ENCODE results near the gene ULK4.
"Not testable (repeated sequence)": the region's sequence is repeated elsewhere in the genome, so short reads cannot be mapped to it uniquely, and the experiment has no call there.

The ULK4 gene

GRCh38 chr3:41956574-41956973 is 5.3 kb downstream of the ULK4 start:
- DNase-seq: no peak

DNA sequence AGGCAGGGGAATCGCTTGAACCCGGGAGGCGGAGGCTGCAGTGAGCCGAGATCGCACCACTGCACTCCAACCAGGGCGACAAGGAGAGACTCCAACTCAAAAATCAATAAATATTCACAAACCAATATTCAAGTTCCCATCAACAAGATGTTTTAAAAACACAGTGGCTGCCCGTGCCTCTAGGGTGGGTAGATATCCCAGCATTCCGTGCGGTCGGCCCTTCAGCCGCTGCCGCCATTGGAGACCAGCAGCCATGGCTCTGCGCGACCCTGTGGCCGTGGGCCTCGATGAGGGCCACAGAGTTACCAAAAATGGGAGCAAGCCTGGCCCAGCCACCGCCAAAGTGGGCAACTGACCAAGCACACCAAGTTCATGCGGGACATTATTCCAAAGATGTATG is 6.7 kb downstream of the ULK4 start:
- DNase-seq: no peak

GRCh38 chr3:41943311-41943843 is 18.5 kb downstream of the ULK4 start:
- no peak for DNase-seq

DNA sequence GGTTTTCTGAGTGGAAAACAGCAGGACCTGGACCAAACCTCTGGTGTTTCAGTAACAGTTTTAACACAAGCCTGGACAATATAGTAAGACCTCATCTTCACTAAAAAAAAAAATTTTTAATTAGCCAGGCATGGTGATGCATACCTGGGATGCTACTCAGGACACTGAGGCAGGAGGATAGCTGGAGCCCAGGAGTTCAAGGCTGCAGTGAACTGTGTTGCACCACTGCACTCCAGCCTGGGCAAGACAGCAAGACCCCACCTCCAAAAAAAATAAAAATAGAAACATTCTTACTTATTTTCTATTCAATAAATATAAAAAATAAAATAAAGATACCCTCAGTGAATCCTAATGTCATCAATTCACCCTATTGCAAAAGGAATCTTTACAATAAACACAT is 21.5 kb downstream of the ULK4 start:
- DNase-seq: no peak

DNA sequence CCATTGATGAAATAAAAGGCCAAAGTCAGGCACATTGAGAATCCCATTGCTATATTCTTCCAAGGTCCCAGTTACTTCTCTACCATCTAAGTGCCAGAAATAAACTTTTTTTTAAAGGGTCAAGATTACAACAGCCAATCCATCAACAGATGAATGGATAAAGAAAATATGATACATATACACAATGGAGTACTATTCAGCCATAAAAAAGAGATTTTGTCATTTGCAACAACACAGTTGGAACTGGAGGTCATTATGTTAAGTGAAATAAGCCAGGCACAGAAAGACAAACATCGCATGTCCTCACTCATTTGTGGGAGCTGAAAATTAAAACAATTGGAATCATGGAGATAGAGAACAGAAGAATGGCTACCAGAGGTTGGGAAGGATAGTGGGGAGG is 25.5 kb downstream of the ULK4 start:
- DNase-seq: no peak

DNA sequence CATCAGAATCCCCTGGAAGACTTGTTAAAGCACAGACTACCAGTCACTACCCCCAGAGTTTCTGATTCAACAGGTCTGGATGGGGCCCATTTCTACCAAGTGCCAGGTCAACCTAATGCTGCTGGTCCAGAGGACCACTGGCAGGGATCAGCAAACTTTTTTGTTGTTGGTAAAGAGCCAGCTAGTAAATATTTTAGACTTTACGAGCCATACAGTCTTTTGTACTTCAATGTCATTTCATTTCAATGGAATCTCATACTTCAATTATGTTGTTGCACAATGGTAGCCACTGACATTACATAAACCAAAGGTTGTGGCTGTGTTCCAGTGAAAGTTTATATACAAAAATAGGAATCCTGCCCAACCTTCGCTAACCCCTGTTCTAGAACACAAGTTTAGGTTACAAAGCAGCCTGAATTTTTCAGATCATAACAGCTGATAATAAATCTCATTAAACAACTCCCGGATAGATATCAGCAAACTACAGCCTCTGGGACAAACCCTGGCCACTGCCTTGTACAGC is 28.7 kb downstream of the ULK4 start:
- DNase-seq: peak; percentile 81

- DNase-seq: no peak
Measured at GRCh38 chr3:41932464-41932863, 29.4 kb downstream of the ULK4 start.

GRCh38 chr3:41920406-41920965 is 41.4 kb downstream of the ULK4 start:
- no peak for DNase-seq

GRCh38 chr3:41915353-41915752 is 46.5 kb downstream of the ULK4 start:
- DNase-seq: no peak

DNA sequence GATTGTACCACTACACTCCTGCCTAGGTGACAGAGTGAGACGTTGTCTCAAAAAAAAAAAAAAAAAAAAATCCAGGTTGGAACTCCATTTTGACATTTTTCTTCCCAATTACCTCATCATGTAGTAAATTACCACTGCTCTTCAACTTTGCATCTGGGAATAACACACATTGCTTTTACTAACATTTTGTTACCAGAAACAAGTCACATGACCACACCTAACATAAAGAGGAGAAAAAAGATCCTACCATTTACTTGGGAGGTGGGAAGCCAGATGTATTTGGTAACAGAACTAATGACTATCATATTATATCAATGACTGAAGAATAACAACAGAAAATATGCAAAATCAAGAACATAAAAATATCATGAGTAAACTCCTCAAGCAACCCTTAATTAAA is 49.6 kb downstream of the ULK4 start:
- no peak for DNase-seq

DNA sequence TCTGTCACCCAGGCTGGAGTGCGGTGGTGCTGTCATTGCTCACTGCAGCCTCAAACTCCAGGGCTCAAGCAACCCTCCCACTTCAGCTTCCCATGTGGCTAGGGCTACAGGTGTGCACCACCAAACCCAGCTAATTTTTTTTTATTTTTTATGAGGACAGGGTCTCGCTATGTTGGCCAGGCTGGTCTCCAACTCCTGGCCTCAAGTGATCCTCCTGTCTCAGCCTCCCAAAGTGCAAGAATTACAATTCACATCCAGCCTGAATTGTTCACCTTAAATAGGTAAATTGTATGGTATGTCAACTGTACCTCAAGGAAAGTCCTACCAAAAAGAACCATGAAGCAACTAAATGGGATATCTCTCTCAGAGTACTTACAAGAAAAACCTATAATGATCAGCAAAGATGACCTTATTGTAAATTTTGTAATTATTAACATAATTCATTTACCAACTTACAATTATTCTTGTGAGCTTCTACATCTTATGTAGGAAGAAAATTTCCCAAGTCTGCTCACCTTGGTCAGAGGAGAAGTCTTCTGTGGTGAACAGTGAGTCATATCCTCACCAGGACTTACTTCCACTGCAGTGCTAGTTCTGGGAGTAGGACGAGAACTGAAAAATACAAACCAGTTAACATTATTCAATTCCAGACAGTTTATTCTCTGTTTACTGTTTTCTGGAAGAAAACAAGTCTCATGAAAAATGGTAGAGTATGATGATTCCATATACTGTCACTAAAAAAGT is 54.4 kb downstream of the ULK4 start:
- no peak for DNase-seq

GRCh38 chr3:41900265-41900664 is 61.6 kb downstream of the ULK4 start:
- peak; percentile 31 for DNase-seq

- DNase-seq: no peak
Measured at GRCh38 chr3:41898631-41899030, 63.3 kb downstream of the ULK4 start.

- DNase-seq: peak; percentile 56
Measured at GRCh38 chr3:41893977-41894376, 67.9 kb downstream of the ULK4 start.

DNA sequence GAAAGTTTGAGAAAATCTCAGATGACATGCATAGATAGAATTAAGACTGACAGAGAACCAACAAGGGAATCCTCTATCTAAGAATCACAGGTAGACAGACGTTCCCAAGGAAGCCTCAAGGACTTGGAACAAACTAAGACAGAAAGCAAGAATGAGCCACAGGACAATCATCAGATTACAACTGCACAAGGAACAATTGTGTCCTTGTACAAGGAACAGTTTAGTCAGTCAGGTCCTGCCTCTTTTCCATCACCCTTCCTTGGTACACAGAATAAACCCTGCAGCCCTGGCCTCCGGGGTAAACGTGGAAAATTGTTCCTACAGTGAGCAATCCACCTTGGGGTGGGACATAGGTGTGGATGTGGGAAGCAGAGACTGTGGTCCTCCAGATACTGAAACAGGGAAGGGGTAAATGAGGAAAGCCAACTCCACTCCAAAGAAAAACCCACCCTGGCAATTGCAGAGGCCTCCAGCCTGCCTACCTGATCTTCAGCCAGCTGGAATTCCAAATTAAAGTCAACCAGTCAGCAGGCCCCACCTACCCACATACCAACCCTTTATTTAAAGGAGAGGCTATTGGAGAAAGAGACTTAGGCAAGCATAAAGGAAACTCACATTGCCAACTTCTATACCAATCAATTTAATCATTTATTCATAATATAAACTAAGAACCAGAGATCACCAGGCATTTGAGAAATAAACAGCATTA is 73.4 kb downstream of the ULK4 start:
- no peak for DNase-seq

- DNase-seq: no peak
Measured at GRCh38 chr3:41882956-41883355, 78.9 kb downstream of the ULK4 start.

DNA sequence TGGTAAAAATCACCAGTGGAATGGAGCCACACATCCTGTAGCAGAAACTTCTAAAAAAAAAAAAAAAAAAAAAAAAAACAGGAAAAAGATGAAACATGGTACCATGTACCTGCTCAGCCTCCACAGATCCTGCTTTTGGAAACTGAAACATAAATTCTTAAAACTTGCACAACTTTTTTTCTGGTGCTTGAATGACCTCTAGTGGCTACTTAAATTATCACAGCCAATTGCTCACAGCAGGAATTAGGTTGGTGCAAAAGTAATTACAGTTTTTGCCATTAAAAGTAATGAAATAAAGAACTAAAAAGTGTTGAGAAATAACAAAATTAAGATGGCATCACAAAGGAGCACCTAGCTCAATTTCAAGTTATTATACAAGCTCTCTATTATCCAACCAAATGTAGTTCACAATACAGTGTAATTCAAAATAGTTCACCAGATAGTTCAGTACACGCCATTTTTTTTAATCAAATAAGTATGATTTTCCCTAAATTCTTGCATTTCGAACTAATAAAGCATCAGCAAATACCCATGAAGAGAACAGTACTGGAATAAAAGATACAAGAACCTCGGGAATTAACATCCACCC is 80.6 kb downstream of the ULK4 start:
- DNase-seq: peak; percentile 29

DNA sequence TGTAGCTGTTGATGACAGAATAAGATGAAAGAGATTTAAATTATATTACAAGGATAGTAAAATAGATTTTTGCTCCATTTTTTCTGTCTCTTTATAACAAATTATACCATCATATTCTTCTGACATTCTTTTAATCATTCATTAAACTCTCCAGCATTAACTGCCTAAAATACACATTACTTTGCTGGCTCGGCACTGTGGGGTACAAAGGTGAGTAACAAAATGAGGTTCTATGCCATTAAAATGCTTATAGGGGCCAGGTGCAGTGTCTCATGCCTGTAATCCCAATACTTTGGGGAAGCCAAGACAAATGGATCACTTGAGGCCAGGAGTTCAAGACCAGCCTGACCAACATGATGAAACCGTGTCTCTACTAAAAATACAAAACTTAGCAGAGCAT is 81.5 kb downstream of the ULK4 start:
- DNase-seq: no peak

- not testable (repeated sequence) for DNase-seq
Measured at GRCh38 chr3:41877741-41878140, 84.2 kb downstream of the ULK4 start.

GRCh38 chr3:41874022-41874421 is 87.9 kb downstream of the ULK4 start:
- no peak for DNase-seq

DNA sequence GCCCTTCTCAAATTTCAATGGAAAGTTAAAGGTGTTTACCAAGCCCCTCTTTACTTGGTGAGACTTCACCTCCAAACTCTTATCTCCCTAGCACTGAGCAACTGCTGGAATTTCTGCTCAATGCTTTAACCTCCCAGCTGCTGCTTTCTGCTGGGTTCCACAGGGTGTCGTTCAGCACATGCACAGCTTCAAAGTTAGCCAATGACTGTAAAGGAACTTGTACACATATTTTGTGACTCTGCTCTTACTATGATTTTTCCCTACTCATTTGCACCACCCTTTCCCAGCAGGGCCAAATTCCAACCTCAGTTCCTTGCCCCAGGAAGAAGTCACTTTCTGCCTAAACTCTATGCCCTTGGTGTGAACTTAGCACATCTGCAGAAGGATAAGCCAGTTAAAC is 89.7 kb downstream of the ULK4 start:
- DNase-seq: no peak

DNA sequence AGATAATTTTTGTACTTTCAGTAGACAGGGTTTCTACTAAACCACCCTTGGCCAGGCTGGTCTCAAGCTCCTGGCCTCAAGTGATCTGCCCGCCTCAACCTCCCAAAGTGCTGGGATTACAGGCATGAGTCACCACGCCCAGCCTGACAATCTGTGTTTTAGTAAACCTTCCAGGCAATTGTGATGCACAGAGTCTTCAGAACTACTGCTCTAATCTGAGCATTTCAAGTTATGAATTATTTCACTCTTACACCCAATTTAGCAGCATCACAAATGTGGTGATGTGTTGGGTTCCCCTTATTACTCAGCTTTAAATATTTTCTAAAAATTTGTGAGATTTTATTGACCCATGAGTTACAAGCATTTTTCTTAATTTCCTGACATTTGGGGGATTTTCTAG is 94.4 kb downstream of the ULK4 start:
- DNase-seq: no peak

DNA sequence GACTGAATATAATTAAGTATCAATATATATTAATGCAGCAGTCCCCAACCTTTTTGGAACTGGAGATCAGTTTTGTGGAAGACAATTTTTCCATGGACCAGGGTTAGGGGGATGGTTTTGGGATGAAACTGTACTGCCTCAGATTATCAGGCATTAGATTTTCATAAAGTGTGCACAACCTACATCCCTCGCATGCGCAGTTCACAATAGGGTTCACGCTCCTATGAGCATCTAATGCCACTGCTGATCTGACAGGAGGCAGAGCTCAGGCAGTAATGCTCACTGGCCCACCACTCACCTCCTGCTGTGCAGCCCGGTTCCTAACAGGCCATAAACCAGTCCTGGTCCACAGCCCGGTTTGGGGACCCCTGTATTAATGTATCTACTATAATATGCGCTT is 95.6 kb downstream of the ULK4 start:
- DNase-seq: no peak

All from fibroblast of skin of abdomen (primary cell).